HepG2 (cell line): Measurements from ENCODE around the gene CDHR5. TPM values are rescaled to one million over a fixed set of nuclear protein-coding genes. Genes with fewer than 3 reads are reported as not detected.

ENCODE experiments used
- AHR ChIP-seq: IDR thresholded peaks from 2 replicates; pipeline ENCODE4 v1.6.1; 2018; ENCODE audit warnings: missing genetic modification reagents, missing compliant biosample characterization
- AKNA ChIP-seq: sonication (generic); formaldehyde crosslinking; IDR thresholded peaks from 2 replicates; pipeline ENCODE4 v1.4.0; 2020; ENCODE audit warnings: missing genetic modification reagents, borderline replicate concordance
- CREM ChIP-seq, 2 experiments: sonication (generic) in 1 of 2; formaldehyde crosslinking in 1 of 2; IDR thresholded peaks; 2 replicates each; pipeline versions ENCODE4 v1.4.0 to v1.6.1; 2016 to 2020; ENCODE audit warnings: antibody characterized with exemption in 1 of 2, mild to moderate bottlenecking in 1 of 2, missing genetic modification reagents in 1 of 2
- E2F2 ChIP-seq: sonication (generic); formaldehyde crosslinking; IDR thresholded peaks from 2 replicates; pipeline ENCODE4 v1.4.0; 2020; ENCODE audit warnings: missing genetic modification reagents, borderline replicate concordance
- HDAC6 ChIP-seq: fragments of 200-600 bp; sonication (generic); IDR thresholded peaks from 2 replicates; pipeline ENCODE4 v1.7.0; 2017; ENCODE audit warnings: mild to moderate bottlenecking, antibody characterized with exemption, low read length, low read depth
- HMGXB3 ChIP-seq: sonication (generic); formaldehyde crosslinking; IDR thresholded peaks from 2 replicates; pipeline ENCODE4 v1.4.0; 2020; ENCODE audit warnings: missing genetic modification reagents, borderline replicate concordance
- IRF2 ChIP-seq: IDR thresholded peaks from 2 replicates; pipeline ENCODE4 v1.6.1; 2018; ENCODE audit warnings: missing genetic modification reagents, missing compliant biosample characterization
- NR0B2 ChIP-seq: sonication (generic); formaldehyde crosslinking; IDR thresholded peaks from 2 replicates; pipeline ENCODE4 v1.4.0; 2020; ENCODE audit warnings: mild to moderate bottlenecking, missing genetic modification reagents
- PHF20 ChIP-seq: sonication (generic); formaldehyde crosslinking; IDR thresholded peaks from 2 replicates; pipeline ENCODE4 v1.5.0; 2020; ENCODE audit warnings: mild to moderate bottlenecking, missing genetic modification reagents
- SP4 ChIP-seq: sonication (generic); formaldehyde crosslinking; IDR thresholded peaks from 2 replicates; pipeline ENCODE4 v1.8.1; 2023; ENCODE audit warnings: mild to moderate bottlenecking, missing genetic modification reagents
- TCF7 ChIP-seq: sonication (generic); IDR thresholded peaks from 2 replicates; pipeline ENCODE4 v1.6.1; 2016; ENCODE audit warnings: antibody characterized with exemption, low read depth
- TFAP4 ChIP-seq: sonication (generic); IDR thresholded peaks from 2 replicates; pipeline ENCODE4 v1.6.1; 2016; ENCODE audit warnings: low read depth, borderline replicate concordance
- TP53 ChIP-seq: sonication (generic); formaldehyde crosslinking; conservative IDR thresholded peaks from 2 replicates; pipeline ENCODE4 v1.4.0; 2020; ENCODE audit warnings: missing genetic modification reagents
- U2AF1 ChIP-seq: fragments of 200-400 bp; formaldehyde crosslinking; optimal IDR thresholded peaks from 2 replicates; pipeline ENCODE3; 2017; ENCODE audit warnings: mild to moderate bottlenecking, low read depth, low read length
- ZNF20 ChIP-seq: sonication (generic); formaldehyde crosslinking; IDR thresholded peaks from 2 replicates; pipeline ENCODE4 v1.4.0; 2020; ENCODE audit warnings: mild to moderate bottlenecking, moderate library complexity, missing genetic modification reagents
- ZNF761 ChIP-seq: sonication (generic); formaldehyde crosslinking; conservative IDR thresholded peaks from 2 replicates; pipeline ENCODE4 v1.4.0; 2020; ENCODE audit warnings: mild to moderate bottlenecking, missing genetic modification reagents
- polyA plus RNA-seq, 8 experiments: library from polyadenylated mRNA; depleted of rRNA in 3 of 8; stranded (reverse) in 7 of 8; unstranded in 1 of 8; fragments of >200 nt; fragmentation: Illumina TruSeq in 4 of 8; extraction: Trizol in 4 of 8; gene quantifications; 2 replicates each; pipeline versions ENCODE4 v1.2.1 to v1.2.3, GENCODE V29; 2011 to 2016; ENCODE audit warnings: low read depth in 4 of 8, missing spikeins in 1 of 8, mixed read lengths in 1 of 8; ENCODE audit not compliant: insufficient read depth in 1 of 8
- total RNA-seq, 5 experiments: library from RNA; depleted of rRNA; stranded (reverse); fragments of >200 nt; fragmentation: Illumina TruSeq; extraction: Trizol; gene quantifications; 2 replicates each; pipeline ENCODE4 v1.2.3, GENCODE V29; 2016; ENCODE audit warnings: low read depth in 1 of 5

The CDHR5 gene
- total and polyA plus RNA-seq, 2 of the 13 experiments (the other 11 are each of a cell fraction or from before 2014, with no cell fraction given): 0.46 to 0.71 TPM

GRCh38 chr11:576811-577610, 47.7 kb downstream of the CDHR5 start (continued):
- no peak for TF ChIP-seq U2AF1
- no peak for TF ChIP-seq E2F2 (CRISPR knock-in tag)
- TF ChIP-seq TP53 (CRISPR knock-in tag): no peak
- no peak for TF ChIP-seq SP4 (CRISPR knock-in tag)
- no peak for TF ChIP-seq AHR (CRISPR knock-in tag)
- TF ChIP-seq HMGXB3: no peak
- TF ChIP-seq AKNA (CRISPR knock-in tag): no peak
- TF ChIP-seq PHF20 (CRISPR knock-in tag): 0 out of 2 replicates have a peak, but pooled peaks have one; percentile 5
- TF ChIP-seq ZNF761 (CRISPR knock-in tag): no peak
- no peak for TF ChIP-seq TCF7
- TF ChIP-seq NR0B2 (CRISPR knock-in tag): no peak
- TF ChIP-seq TFAP4: 0 out of 2 replicates have a peak, but pooled peaks have one; percentile 15
- no peak for TF ChIP-seq CREM (IDR thresholded peaks at IDR 0.05)
- TF ChIP-seq CREM (CRISPR knock-in tag; IDR thresholded peaks at IDR 0.05): no peak
- TF ChIP-seq IRF2: no peak
- TF ChIP-seq ZNF20: no peak
- TF ChIP-seq HDAC6: no peak
